ENCODE data around the gene HSD17B2. TPM values are rescaled to one million over a fixed set of nuclear protein-coding genes. Genes with fewer than 3 reads are reported as not detected.

HSD17B2 gene
- total and polyA plus RNA-seq, 2 experiments from 2014 or later: not detected

DNA sequence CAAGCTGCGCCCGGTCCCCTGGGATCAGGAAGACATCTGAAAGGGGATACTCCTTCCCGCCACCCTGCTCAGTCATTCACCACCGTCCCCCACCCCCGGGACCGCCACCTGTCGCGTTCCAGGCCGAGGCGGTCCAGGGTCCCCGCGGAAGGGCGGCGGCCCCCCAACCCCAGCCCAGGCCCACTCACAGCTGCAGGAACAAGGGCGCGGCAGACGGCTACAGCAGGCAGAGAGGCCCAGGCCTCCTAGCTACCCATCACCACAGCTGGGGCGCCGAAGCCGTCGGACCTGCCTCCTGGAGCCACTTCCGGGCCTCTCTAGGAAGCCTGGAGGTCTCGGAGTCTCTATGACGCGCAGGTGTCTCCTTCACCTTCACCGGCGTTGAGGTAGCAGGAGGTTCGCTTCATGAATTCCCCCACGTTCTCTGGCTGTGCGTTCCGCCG lies 23.8 kb upstream of the HSD17B2 start, which contains the start of gene SDR42E1:
TSS of gene SDR42E1 (minus strand) at position 272 of the 443 bp plus-strand sequence. CDS start 10,612 bp downstream, outside the sequence.
- Histone ChIP-seq H3K4me1 (ENCODE audit: low read depth) (no peaks in the 10 kb centered on the region), H3K9me3 (ENCODE audit: low read depth) (no peaks in the 10 kb centered on the region), H3K4me3 (no peak within 1 kb of the TSS), H3K27me3 (no peaks in the 10 kb centered on the region), H3K36me3 (no peaks in the 10 kb centered on the region), H3K27ac (no peak within 1 kb of the TSS)
- TF ChIP-seq, protein P1, sequence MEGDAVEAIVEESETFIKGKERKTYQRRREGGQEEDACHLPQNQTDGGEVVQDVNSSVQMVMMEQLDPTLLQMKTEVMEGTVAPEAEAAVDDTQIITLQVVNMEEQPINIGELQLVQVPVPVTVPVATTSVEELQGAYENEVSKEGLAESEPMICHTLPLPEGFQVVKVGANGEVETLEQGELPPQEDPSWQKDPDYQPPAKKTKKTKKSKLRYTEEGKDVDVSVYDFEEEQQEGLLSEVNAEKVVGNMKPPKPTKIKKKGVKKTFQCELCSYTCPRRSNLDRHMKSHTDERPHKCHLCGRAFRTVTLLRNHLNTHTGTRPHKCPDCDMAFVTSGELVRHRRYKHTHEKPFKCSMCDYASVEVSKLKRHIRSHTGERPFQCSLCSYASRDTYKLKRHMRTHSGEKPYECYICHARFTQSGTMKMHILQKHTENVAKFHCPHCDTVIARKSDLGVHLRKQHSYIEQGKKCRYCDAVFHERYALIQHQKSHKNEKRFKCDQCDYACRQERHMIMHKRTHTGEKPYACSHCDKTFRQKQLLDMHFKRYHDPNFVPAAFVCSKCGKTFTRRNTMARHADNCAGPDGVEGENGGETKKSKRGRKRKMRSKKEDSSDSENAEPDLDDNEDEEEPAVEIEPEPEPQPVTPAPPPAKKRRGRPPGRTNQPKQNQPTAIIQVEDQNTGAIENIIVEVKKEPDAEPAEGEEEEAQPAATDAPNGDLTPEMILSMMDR (IDR thresholded peaks at IDR 0.05; ENCODE audit: low read depth, low read length): no peak
- DNase-seq (ENCODE audit: low read depth in 1 of 2, low spot score in 1 of 2): no peak

DNA sequence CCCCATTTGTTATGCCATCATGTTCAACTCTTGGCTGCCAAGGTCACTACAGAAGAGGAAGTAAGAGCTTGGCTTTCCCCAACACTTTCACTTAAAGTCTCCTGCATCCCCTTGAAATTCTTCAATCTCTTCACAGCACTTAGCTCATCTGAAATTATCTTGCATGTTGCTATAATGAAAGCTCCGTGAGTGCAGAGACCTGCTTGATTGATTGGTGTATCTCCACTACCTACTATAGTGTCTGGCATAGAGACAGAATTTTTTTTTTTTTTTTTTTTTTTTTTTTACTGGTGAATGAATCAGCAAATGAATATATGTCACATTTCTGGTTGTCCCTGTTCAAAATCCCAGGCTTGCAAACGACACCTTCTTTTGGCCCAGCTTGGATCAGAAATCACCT lies 21.9 kb upstream of the HSD17B2 start:
- no peak for DNase-seq (ENCODE audit: low read depth in 1 of 2, low spot score in 1 of 2)
- no peaks in the 10 kb centered on the region for H3K36me3 ChIP-seq
- no peak overlapping the region for H3K4me3 ChIP-seq
- no peaks in the 10 kb centered on the region for H3K4me1 ChIP-seq (ENCODE audit: low read depth)
- H3K27me3 ChIP-seq: no peaks in the 10 kb centered on the region
- H3K9me3 ChIP-seq (ENCODE audit: low read depth): no peaks in the 10 kb centered on the region
- H3K27ac ChIP-seq: no peak overlapping the region
- TF ChIP-seq, protein P1 (IDR thresholded peaks at IDR 0.05; ENCODE audit: low read depth, low read length): no peak

DNA sequence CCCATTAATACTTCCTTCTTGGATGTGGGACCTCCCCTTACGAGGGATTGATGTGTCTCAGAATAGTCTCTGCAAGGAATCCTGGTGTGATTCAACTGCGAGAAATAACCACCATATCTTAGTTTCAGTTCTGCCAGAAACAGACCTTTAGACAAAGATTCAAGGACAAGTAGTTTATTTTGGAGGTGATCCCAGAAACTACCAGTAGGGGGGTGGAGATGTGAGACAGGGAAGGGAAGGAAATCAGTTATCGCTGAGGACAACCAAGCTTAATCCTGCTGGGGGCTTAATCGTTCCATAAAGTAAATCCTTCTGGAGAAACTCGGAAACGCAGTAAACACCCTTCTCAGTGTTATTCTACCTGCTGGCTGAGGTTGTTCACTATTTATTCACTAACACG lies 18.8 kb upstream of the HSD17B2 start:
- H3K27me3 ChIP-seq: no peaks in the 10 kb centered on the region
- no peaks in the 10 kb centered on the region for H3K9me3 ChIP-seq (ENCODE audit: low read depth)
- no peaks in the 10 kb centered on the region for H3K36me3 ChIP-seq
- TF ChIP-seq, protein P1 (IDR thresholded peaks at IDR 0.05; ENCODE audit: low read depth, low read length): peak; percentile 45
- H3K4me1 ChIP-seq (ENCODE audit: low read depth): no peaks in the 10 kb centered on the region
- peak in 1 of 2 donors; percentile 66 for DNase-seq (ENCODE audit: low read depth in 1 of 2, low spot score in 1 of 2)
- H3K27ac ChIP-seq: no peak overlapping the region
- no peak overlapping the region for H3K4me3 ChIP-seq

DNA sequence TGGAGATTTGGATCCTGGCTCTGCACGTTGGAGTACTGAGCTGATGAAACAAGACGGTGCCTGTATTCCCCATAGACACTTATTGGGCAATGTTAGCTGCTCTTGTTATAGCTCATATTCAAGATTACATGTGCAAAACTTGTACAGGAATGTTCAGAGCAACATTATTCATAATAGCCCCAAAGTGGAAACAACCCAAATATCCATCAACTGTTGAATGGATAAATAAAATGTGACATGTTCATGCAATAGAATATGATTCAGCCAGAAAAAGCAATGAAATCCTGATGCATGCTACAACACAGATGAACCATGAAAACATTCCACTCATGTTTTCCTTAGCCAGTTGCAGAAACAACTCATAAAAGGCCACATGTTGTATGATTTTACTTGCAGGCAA lies 18.1 kb upstream of the HSD17B2 start:
- TF ChIP-seq, protein P1 (IDR thresholded peaks at IDR 0.05; ENCODE audit: low read depth, low read length): no peak
- peak in 1 of 2 donors; percentile 74 for DNase-seq (ENCODE audit: low read depth in 1 of 2, low spot score in 1 of 2)
- no peak overlapping the region for H3K4me3 ChIP-seq
- H3K36me3 ChIP-seq: no peaks in the 10 kb centered on the region
- H3K27ac ChIP-seq: no peak overlapping the region
- no peaks in the 10 kb centered on the region for H3K9me3 ChIP-seq (ENCODE audit: low read depth)
- no peaks in the 10 kb centered on the region for H3K4me1 ChIP-seq (ENCODE audit: low read depth)
- H3K27me3 ChIP-seq: no peaks in the 10 kb centered on the region

DNA sequence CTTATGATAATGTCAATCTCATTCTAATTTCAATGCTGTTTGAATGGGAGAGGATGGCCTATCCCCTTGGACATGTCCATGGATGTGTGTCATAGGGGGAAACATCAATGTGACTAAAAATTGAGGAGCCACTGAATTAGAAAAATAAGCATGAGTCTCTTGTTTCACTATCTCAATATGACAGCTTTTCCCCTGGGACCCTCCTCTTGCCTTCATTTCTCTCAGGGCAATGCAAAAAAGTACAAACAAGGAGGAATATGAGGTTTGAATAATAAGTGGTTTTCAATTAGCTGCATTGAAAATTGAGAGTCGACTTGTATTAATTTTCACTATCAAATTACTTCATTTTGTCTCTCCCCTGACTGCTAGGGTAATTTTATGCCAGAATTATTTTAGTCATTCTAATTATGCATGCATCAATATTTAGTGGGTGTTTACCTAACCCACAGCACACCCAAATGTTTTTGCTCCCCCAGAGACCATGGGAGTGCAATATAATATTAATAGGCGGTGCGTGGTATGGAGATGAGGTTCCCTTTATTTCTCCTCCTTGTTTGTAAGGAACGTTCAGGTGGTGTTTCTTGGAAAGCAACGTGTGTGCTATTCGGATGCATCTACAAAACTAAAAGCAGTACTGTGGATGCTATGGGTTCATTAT lies 17.0 kb upstream of the HSD17B2 start:
- DNase-seq (ENCODE audit: low read depth in 1 of 2, low spot score in 1 of 2): no peak
- no peak overlapping the region for H3K4me3 ChIP-seq
- TF ChIP-seq, protein P1 (IDR thresholded peaks at IDR 0.05; ENCODE audit: low read depth, low read length): no peak
- H3K4me1 ChIP-seq (ENCODE audit: low read depth): no peaks in the 10 kb centered on the region
- H3K36me3 ChIP-seq: no peaks in the 10 kb centered on the region
- H3K27me3 ChIP-seq: no peaks in the 10 kb centered on the region
- no peak overlapping the region for H3K27ac ChIP-seq
- no peaks in the 10 kb centered on the region for H3K9me3 ChIP-seq (ENCODE audit: low read depth)

Data from cardiac muscle cell (in vitro differentiated cells and primary cell).